GM19467 (cell line): ENCODE results near the gene HOOK1.
"Not testable (repeated sequence)": the region's sequence is repeated elsewhere in the genome, so short reads cannot be mapped to it uniquely, and the experiment has no call there.

Experiments
- ATAC-seq: cut with Tn5 transposase; IDR thresholded peaks from one replicate; pipeline ENCODE4 v1.9.1; 2021; ENCODE audit warnings: mild to moderate bottlenecking, moderate library complexity; ENCODE audit not compliant: unreplicated experiment

The HOOK1 gene

GRCh38 chr1:59880735-59881134, 66.0 kb downstream of the HOOK1 start:
- no peak for ATAC-seq

GRCh38 chr1:59885160-59885832, 70.5 kb downstream of the HOOK1 start:
- ATAC-seq = no peak

GRCh38 chr1:59892841-59893811, 78.4 kb downstream of the HOOK1 start:
- ATAC-seq = no peak

- no peak for ATAC-seq
Observed at GRCh38 chr1:59897165-59897564, 82.4 kb downstream of the HOOK1 start.

- ATAC-seq = no peak
Observed at GRCh38 chr1:59898927-59899326, 84.2 kb downstream of the HOOK1 start.

- ATAC-seq = no peak
Observed at GRCh38 chr1:59900640-59901039, 85.9 kb downstream of the HOOK1 start.

- no peak for ATAC-seq
Observed at GRCh38 chr1:59901770-59902388, 87.1 kb downstream of the HOOK1 start.

GRCh38 chr1:59903141-59903754, 88.5 kb downstream of the HOOK1 start:
- peak; percentile 78 for ATAC-seq

GRCh38 chr1:59906931-59907330, 92.2 kb downstream of the HOOK1 start:
- ATAC-seq = no peak

GRCh38 chr1:59908084-59908483, 93.3 kb downstream of the HOOK1 start:
- ATAC-seq = no peak

GRCh38 chr1:59908682-59909081, 93.9 kb downstream of the HOOK1 start:
- ATAC-seq = no peak

GRCh38 chr1:59914791-59915286, 100.1 kb downstream of the HOOK1 start:
- ATAC-seq = not testable (repeated sequence)

GRCh38 chr1:59915516-59915915, 100.8 kb downstream of the HOOK1 start:
- no peak for ATAC-seq

GRCh38 chr1:59917026-59917784, 102.5 kb downstream of the HOOK1 start:
- no peak for ATAC-seq

- ATAC-seq = no peak
Observed at GRCh38 chr1:59917785-59918180, 103.0 kb downstream of the HOOK1 start.

- no peak for ATAC-seq
Observed at GRCh38 chr1:59919746-59920145, 105.0 kb downstream of the HOOK1 start.

GRCh38 chr1:59921258-59921899, 106.6 kb downstream of the HOOK1 start:
- not testable (repeated sequence) for ATAC-seq

GRCh38 chr1:59924653-59925052, 109.9 kb downstream of the HOOK1 start:
- no peak for ATAC-seq
